ENCODE results near the gene EIF3D.

The EIF3D gene

DNA sequence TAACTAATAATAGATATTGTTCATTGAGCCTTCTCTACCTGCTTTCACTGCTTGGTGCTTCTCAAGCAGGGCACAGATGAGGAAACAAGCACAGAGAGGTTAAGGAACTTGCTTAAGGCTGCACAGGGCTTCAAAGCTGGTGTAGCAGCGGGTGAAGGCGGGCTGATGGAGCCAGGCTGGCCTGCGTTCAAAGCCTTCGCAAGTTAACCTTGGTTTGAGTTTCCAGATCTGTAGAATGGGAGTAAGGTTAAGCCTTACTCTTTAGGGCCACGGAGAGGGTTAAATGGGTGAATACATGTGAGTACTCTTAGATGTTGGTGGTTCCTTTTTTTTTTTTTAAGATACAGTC is 36.2 kb upstream of the EIF3D start:
- no peak overlapping the region for H3K4me3 ChIP-seq (ENCODE audit: low read length)
- no peaks in the 10 kb centered on the region for H3K27me3 ChIP-seq (ENCODE audit: control insufficient read depth, insufficient read depth, low read length)
- no peaks in the 10 kb centered on the region for H3K9me3 ChIP-seq (ENCODE audit: control insufficient read depth, insufficient read depth, low read length)
- DNase-seq (ENCODE audit: low read depth, low spot score): no peak
- no peak overlapping the region for H3K27ac ChIP-seq (ENCODE audit: low read length)
- no peaks in the 10 kb centered on the region for H3K36me3 ChIP-seq (ENCODE audit: control insufficient read depth, insufficient read depth, low read length)
- H3K4me1 ChIP-seq (ENCODE audit: control insufficient read depth, insufficient read depth, low read length): peaks cover 8% of the 10 kb centered on the region; the same call in 1 of the 2 replicates
- no CpG with 5 or more reads among the region's 5 CpGs for whole genome bisulfite sequencing (ENCODE audit: insufficient coverage, insufficient read length)

DNA sequence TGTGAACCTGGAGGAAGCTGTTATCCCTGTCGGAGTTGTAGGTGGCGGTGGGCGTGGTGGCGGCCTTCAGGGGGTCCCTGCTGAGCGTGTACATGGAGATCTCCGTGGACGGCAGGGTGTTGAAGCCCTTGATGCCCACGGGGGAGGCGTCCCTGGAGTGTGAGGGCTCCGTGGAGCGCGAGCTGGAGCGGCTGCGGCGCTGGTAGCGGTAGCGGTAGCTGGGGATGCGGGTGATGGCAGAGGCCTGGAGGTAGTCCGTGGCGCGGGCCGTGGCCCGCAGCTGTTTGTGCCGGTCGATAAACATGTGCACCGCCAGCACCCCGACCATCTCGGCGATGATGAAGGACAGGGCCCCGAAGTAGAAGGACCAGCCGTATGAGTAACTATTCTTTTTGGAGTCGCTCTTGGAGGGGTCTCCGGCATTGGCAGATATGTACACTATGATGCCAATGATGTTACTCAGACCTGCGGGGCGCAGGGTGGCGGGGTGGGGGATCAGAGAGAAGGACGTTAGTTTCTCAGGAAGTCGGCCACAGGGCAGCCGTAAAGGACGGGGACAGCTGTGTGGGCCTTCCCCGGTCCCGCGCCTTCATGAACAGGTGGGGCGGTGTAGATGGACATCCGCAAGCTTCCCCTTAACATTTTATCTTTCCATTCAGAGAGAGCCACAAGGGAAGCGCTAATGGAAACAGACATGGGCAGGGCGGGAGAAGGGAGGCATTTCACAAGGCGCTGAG is 35.6 kb upstream of the EIF3D start:
- WGBS (ENCODE audit: insufficient coverage, insufficient read length): no CpG with 5 or more reads among the region's 48 CpGs
- no peak for DNase-seq (ENCODE audit: low read depth, low spot score)
- no peaks in the 10 kb centered on the region for H3K27me3 ChIP-seq (ENCODE audit: control insufficient read depth, insufficient read depth, low read length)
- no peak overlapping the region for H3K4me3 ChIP-seq (ENCODE audit: low read length)
- no peak overlapping the region for H3K27ac ChIP-seq (ENCODE audit: low read length)
- H3K9me3 ChIP-seq (ENCODE audit: control insufficient read depth, insufficient read depth, low read length): no peaks in the 10 kb centered on the region
- H3K36me3 ChIP-seq (ENCODE audit: control insufficient read depth, insufficient read depth, low read length): no peaks in the 10 kb centered on the region
- H3K4me1 ChIP-seq (ENCODE audit: control insufficient read depth, insufficient read depth, low read length): peaks cover 8% of the 10 kb centered on the region; the same call in 1 of the 2 replicates

- Histone ChIP-seq H3K27ac (ENCODE audit: low read length) (no peak overlapping the region), H3K4me3 (ENCODE audit: low read length) (no peak overlapping the region), H3K27me3 (ENCODE audit: control insufficient read depth, insufficient read depth, low read length) (no peaks in the 10 kb centered on the region), H3K36me3 (ENCODE audit: control insufficient read depth, insufficient read depth, low read length) (no peaks in the 10 kb centered on the region), H3K9me3 (ENCODE audit: control insufficient read depth, insufficient read depth, low read length) (no peaks in the 10 kb centered on the region), H3K4me1 (ENCODE audit: control insufficient read depth, insufficient read depth, low read length) (peaks cover 8% of the 10 kb centered on the region; the same call in 1 of the 2 replicates)
- no peak for DNase-seq (ENCODE audit: low read depth, low spot score)
- WGBS (ENCODE audit: insufficient coverage, insufficient read length): 100% methylated on average over 2 of the region's 5 CpGs
Observed at GRCh38 chr22:36563898-36564297, 34.9 kb upstream of the EIF3D start.

GRCh38 chr22:36563444-36563843 is 34.5 kb upstream of the EIF3D start:
- DNase-seq (ENCODE audit: low read depth, low spot score): no peak
- H3K9me3 ChIP-seq (ENCODE audit: control insufficient read depth, insufficient read depth, low read length): no peaks in the 10 kb centered on the region
- H3K27me3 ChIP-seq (ENCODE audit: control insufficient read depth, insufficient read depth, low read length): no peaks in the 10 kb centered on the region
- H3K36me3 ChIP-seq (ENCODE audit: control insufficient read depth, insufficient read depth, low read length): no peaks in the 10 kb centered on the region
- H3K4me3 ChIP-seq (ENCODE audit: low read length): no peak overlapping the region
- no CpG with 5 or more reads among the region's 12 CpGs for WGBS (ENCODE audit: insufficient coverage, insufficient read length)
- peaks cover 8% of the 10 kb centered on the region; the same call in 1 of the 2 replicates for H3K4me1 ChIP-seq (ENCODE audit: control insufficient read depth, insufficient read depth, low read length)
- no peak overlapping the region for H3K27ac ChIP-seq (ENCODE audit: low read length)

GRCh38 chr22:36563001-36563400 is 34.0 kb upstream of the EIF3D start:
- H3K27me3 ChIP-seq (ENCODE audit: control insufficient read depth, insufficient read depth, low read length): no peaks in the 10 kb centered on the region
- WGBS (ENCODE audit: insufficient coverage, insufficient read length): no CpG with 5 or more reads among the region's 3 CpGs
- H3K4me1 ChIP-seq (ENCODE audit: control insufficient read depth, insufficient read depth, low read length): peaks cover 8% of the 10 kb centered on the region; the same call in 1 of the 2 replicates
- no peaks in the 10 kb centered on the region for H3K9me3 ChIP-seq (ENCODE audit: control insufficient read depth, insufficient read depth, low read length)
- no peak for DNase-seq (ENCODE audit: low read depth, low spot score)
- H3K36me3 ChIP-seq (ENCODE audit: control insufficient read depth, insufficient read depth, low read length): no peaks in the 10 kb centered on the region
- no peak overlapping the region for H3K4me3 ChIP-seq (ENCODE audit: low read length)
- no peak overlapping the region for H3K27ac ChIP-seq (ENCODE audit: low read length)

- Histone ChIP-seq H3K27me3 (ENCODE audit: control insufficient read depth, insufficient read depth, low read length) (no peaks in the 10 kb centered on the region), H3K4me1 (ENCODE audit: control insufficient read depth, insufficient read depth, low read length) (peaks cover 8% of the 10 kb centered on the region; the same call in 1 of the 2 replicates), H3K9me3 (ENCODE audit: control insufficient read depth, insufficient read depth, low read length) (no peaks in the 10 kb centered on the region), H3K4me3 (ENCODE audit: low read length) (no peak overlapping the region), H3K27ac (ENCODE audit: low read length) (no peak overlapping the region), H3K36me3 (ENCODE audit: control insufficient read depth, insufficient read depth, low read length) (no peaks in the 10 kb centered on the region)
- DNase-seq (ENCODE audit: low read depth, low spot score): no peak
- WGBS (ENCODE audit: insufficient coverage, insufficient read length): no CpG with 5 or more reads among the region's 11 CpGs
Observed at GRCh38 chr22:36562261-36562835, 33.4 kb upstream of the EIF3D start.

GRCh38 chr22:36561291-36561811 is 32.4 kb upstream of the EIF3D start:
- Histone ChIP-seq H3K9me3 (ENCODE audit: control insufficient read depth, insufficient read depth, low read length) (no peaks in the 10 kb centered on the region), H3K36me3 (ENCODE audit: control insufficient read depth, insufficient read depth, low read length) (no peaks in the 10 kb centered on the region), H3K4me1 (ENCODE audit: control insufficient read depth, insufficient read depth, low read length) (peaks cover 8% of the 10 kb centered on the region; the same call in 1 of the 2 replicates), H3K4me3 (ENCODE audit: low read length) (no peak overlapping the region), H3K27me3 (ENCODE audit: control insufficient read depth, insufficient read depth, low read length) (no peaks in the 10 kb centered on the region), H3K27ac (ENCODE audit: low read length) (no peak overlapping the region)
- DNase-seq (ENCODE audit: low read depth, low spot score): no peak
- WGBS (ENCODE audit: insufficient coverage, insufficient read length): no CpG with 5 or more reads among the region's 6 CpGs

DNA sequence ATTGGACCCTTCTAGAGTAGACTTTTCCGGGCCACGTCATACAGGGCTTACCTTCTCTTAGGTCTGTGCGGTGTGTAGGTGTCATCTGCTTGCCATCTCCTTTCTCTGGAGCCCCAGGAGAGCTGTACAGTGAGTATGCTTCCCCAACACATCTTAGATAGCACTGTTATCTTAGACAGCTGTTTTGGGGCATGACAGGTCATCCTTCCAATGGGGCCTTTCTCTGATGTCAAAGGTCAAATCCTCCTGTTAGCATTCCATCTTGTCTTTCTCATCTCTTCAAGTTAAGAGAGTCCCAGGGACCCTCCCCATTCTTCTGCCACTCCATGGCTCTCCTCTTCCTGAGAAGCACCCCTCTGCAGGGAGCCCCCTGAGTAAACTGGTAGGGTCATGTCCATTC is 31.0 kb upstream of the EIF3D start:
- H3K27me3 ChIP-seq (ENCODE audit: control insufficient read depth, insufficient read depth, low read length): no peaks in the 10 kb centered on the region
- no peak for DNase-seq (ENCODE audit: low read depth, low spot score)
- no peaks in the 10 kb centered on the region for H3K9me3 ChIP-seq (ENCODE audit: control insufficient read depth, insufficient read depth, low read length)
- H3K36me3 ChIP-seq (ENCODE audit: control insufficient read depth, insufficient read depth, low read length): no peaks in the 10 kb centered on the region
- WGBS (ENCODE audit: insufficient coverage, insufficient read length): no CpG with 5 or more reads among the region's 3 CpGs
- H3K4me3 ChIP-seq (ENCODE audit: low read length): no peak overlapping the region
- peaks cover 8% of the 10 kb centered on the region; the same call in 1 of the 2 replicates for H3K4me1 ChIP-seq (ENCODE audit: control insufficient read depth, insufficient read depth, low read length)
- no peak overlapping the region for H3K27ac ChIP-seq (ENCODE audit: low read length)

DNA sequence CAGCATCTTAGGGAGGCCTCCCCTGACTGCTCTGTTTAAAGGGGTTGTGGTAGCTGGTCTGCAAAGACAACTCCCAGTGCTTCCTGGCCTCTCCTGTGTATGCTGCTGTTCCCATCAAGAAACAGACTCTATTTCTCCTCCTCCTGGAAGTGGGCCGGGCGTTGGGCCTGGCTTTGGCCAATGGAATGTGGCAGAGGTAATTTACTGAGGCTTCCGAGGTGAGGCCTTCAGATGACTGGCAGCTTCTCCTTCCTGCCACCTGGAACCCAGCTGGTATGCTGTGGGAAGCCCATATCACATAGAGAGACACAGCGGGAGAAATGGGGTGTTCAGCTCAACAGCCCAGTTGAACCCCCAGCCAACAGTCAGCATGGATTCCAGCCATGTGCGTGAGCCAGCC is 25.1 kb upstream of the EIF3D start:
- Histone ChIP-seq H3K9me3 (ENCODE audit: control insufficient read depth, insufficient read depth, low read length) (no peaks in the 10 kb centered on the region), H3K27ac (ENCODE audit: low read length) (no peak overlapping the region), H3K4me1 (ENCODE audit: control insufficient read depth, insufficient read depth, low read length) (no peaks in the 10 kb centered on the region), H3K4me3 (ENCODE audit: low read length) (no peak overlapping the region), H3K36me3 (ENCODE audit: control insufficient read depth, insufficient read depth, low read length) (no peaks in the 10 kb centered on the region), H3K27me3 (ENCODE audit: control insufficient read depth, insufficient read depth, low read length) (no peaks in the 10 kb centered on the region)
- WGBS (ENCODE audit: insufficient coverage, insufficient read length): no CpG with 5 or more reads among the region's 5 CpGs
- no peak for DNase-seq (ENCODE audit: low read depth, low spot score)

- H3K36me3 ChIP-seq (ENCODE audit: control insufficient read depth, insufficient read depth, low read length): no peaks in the 10 kb centered on the region
- H3K27ac ChIP-seq (ENCODE audit: low read length): no peak overlapping the region
- DNase-seq (ENCODE audit: low read depth, low spot score): no peak
- 0 out of 2 replicates have a peak, but pooled peaks cover 2% of the 10 kb centered on the region for H3K4me1 ChIP-seq (ENCODE audit: control insufficient read depth, insufficient read depth, low read length)
- no peaks in the 10 kb centered on the region for H3K9me3 ChIP-seq (ENCODE audit: control insufficient read depth, insufficient read depth, low read length)
- no CpG with 5 or more reads among the region's 1 CpG for WGBS (ENCODE audit: insufficient coverage, insufficient read length)
- no peak overlapping the region for H3K4me3 ChIP-seq (ENCODE audit: low read length)
- H3K27me3 ChIP-seq (ENCODE audit: control insufficient read depth, insufficient read depth, low read length): no peaks in the 10 kb centered on the region
Observed at GRCh38 chr22:36552289-36552688, 23.3 kb upstream of the EIF3D start.
